Endodermal cell (in vitro differentiated cells): ENCODE data around the gene ZFP64. TPM values are rescaled to one million over a fixed set of nuclear protein-coding genes. Genes with fewer than 3 reads are reported as not detected.

Experiments
- DNase-seq: peaks from one replicate; pipeline ENCODE4 v3.0.0-alpha.2; 2017
- H3K27ac ChIP-seq: 2 replicates; pipeline ENCODE4 v1.5.1; 2013; ENCODE audit warnings: mild to moderate bottlenecking, low read depth, low read length, moderate library complexity
- H3K27me3 ChIP-seq: 2 replicates; pipeline ENCODE4 v1.6.1; 2013; ENCODE audit warnings: mild to moderate bottlenecking, low read length, moderate library complexity; ENCODE audit not compliant: insufficient read depth, control insufficient read depth, poor library complexity, severe bottlenecking
- H3K36me3 ChIP-seq: 2 replicates; pipeline ENCODE4 v1.7.0; 2013; ENCODE audit warnings: mild to moderate bottlenecking, low read length, moderate library complexity; ENCODE audit not compliant: control insufficient read depth, insufficient read depth
- H3K4me1 ChIP-seq: one replicate; pipeline ENCODE4 v1.7.0; 2013; ENCODE audit warnings: low read length; ENCODE audit not compliant: control insufficient read depth, insufficient read depth
- H3K4me3 ChIP-seq: 2 replicates; pipeline ENCODE4 v1.5.1; 2013; ENCODE audit warnings: mild to moderate bottlenecking, low read length, moderate library complexity
- H3K9ac ChIP-seq: 2 replicates; pipeline ENCODE4 v1.6.1; 2013; ENCODE audit warnings: mild to moderate bottlenecking, low read length, moderate library complexity; ENCODE audit not compliant: poor library complexity, severe bottlenecking; ENCODE audit errors: extremely low read depth
- H3K9me3 ChIP-seq: 2 replicates; pipeline ENCODE4 v1.6.1; 2013; ENCODE audit warnings: mild to moderate bottlenecking, low read length, moderate library complexity; ENCODE audit not compliant: control insufficient read depth
- H3K27ac Mint-ChIP-seq: 2 replicates; pipeline ENCODE4 v1.8.0; 2020; ENCODE audit warnings: mixed read lengths
- H3K27me3 Mint-ChIP-seq: 2 replicates; pipeline ENCODE4 v1.8.0; 2021; ENCODE audit warnings: mild to moderate bottlenecking, mixed read lengths; ENCODE audit not compliant: insufficient read depth
- H3K36me3 Mint-ChIP-seq: 2 replicates; pipeline ENCODE4 v1.8.0; 2020; ENCODE audit warnings: low read depth, mixed read lengths
- H3K4me1 Mint-ChIP-seq: 2 replicates; pipeline ENCODE4 v1.8.0; 2020; ENCODE audit warnings: mixed read lengths
- H3K4me3 Mint-ChIP-seq: 2 replicates; pipeline ENCODE4 v1.8.0; 2020; ENCODE audit warnings: mild to moderate bottlenecking, moderate library complexity, mixed read lengths
- H3K9me3 Mint-ChIP-seq: 2 replicates; pipeline ENCODE4 v1.8.0; 2020; ENCODE audit warnings: mild to moderate bottlenecking, mixed read lengths
- WGBS, 2 experiments: methylation state at CpG; one replicate each; pipeline versions ENCODE4 v1.1.5 to v1.1.7; 2013; ENCODE audit warnings: missing lambda C conversion rate in 2 of 2, mixed read lengths in 1 of 2; ENCODE audit not compliant: insufficient coverage in 1 of 2, insufficient read length in 1 of 2; 5-methylcytosine and 5-hydroxymethylcytosine counted together
- total RNA-seq, 2 donors: library from RNA; stranded (reverse); fragmentation: NEBNext Ultra II Directional in 1 of 2; extraction: Animal tissue kit (Norgen Biotek cat#: 25700) in 1 of 2; gene quantifications; 2 replicates in 1 of 2; 3 replicates in 1 of 2; pipeline ENCODE4 v1.2.1, GENCODE V29; 2021
- TF ChIP-seq, protein P1 (sequence below): fragments of 200-600 bp; sonication (generic); conservative IDR thresholded peaks from 2 replicates; pipeline ENCODE4 v1.5.0; 2021; ENCODE audit warnings: antibody characterized with exemption, mild to moderate bottlenecking

ZFP64 gene
- total RNA-seq, 2 donors from 2014 or later = 24.4 to 32.6 TPM

DNA sequence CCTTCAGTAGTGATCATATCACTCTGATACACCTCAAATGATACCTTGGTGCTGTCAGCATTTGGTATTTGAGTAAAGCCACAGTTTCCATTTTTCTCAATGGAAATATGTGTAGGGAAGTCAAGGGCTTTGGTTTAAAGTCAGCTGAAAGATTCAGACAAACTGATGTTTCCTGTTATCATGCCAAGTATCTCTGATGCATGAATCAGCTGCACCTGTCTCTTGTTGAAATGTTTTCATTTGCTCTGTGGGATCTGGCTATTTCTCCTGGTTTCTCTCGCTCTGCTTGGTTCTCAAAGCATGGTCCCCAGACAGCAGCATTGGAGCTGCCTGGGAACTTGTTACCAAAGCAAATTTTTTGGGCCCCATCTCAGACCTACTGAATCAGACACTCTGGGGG, 23.5 kb downstream of the ZFP64 start:
- no peak overlapping the region for H3K27ac ChIP-seq
- TF ChIP-seq, protein P1, sequence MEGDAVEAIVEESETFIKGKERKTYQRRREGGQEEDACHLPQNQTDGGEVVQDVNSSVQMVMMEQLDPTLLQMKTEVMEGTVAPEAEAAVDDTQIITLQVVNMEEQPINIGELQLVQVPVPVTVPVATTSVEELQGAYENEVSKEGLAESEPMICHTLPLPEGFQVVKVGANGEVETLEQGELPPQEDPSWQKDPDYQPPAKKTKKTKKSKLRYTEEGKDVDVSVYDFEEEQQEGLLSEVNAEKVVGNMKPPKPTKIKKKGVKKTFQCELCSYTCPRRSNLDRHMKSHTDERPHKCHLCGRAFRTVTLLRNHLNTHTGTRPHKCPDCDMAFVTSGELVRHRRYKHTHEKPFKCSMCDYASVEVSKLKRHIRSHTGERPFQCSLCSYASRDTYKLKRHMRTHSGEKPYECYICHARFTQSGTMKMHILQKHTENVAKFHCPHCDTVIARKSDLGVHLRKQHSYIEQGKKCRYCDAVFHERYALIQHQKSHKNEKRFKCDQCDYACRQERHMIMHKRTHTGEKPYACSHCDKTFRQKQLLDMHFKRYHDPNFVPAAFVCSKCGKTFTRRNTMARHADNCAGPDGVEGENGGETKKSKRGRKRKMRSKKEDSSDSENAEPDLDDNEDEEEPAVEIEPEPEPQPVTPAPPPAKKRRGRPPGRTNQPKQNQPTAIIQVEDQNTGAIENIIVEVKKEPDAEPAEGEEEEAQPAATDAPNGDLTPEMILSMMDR = no peak
- 93 to 100% methylated on average over 1 of the region's 1 CpG for WGBS, 2 experiments
- H3K36me3 ChIP-seq = peaks cover 59% of the 10 kb centered on the region
- H3K9me3 Mint-ChIP-seq = peaks cover 11% of the 10 kb centered on the region
- H3K9ac ChIP-seq = no peak overlapping the region
- no peaks in the 10 kb centered on the region for H3K4me1 ChIP-seq
- H3K4me3 Mint-ChIP-seq = no peak overlapping the region
- no peak overlapping the region for H3K4me3 ChIP-seq
- H3K9me3 ChIP-seq = peaks cover 13% of the 10 kb centered on the region
- no peak overlapping the region for H3K27ac Mint-ChIP-seq
- no peaks in the 10 kb centered on the region for H3K27me3 ChIP-seq
- no peak for DNase-seq
- no peaks in the 10 kb centered on the region for H3K27me3 Mint-ChIP-seq
- H3K36me3 Mint-ChIP-seq = peaks cover 62% of the 10 kb centered on the region
- no peaks in the 10 kb centered on the region for H3K4me1 Mint-ChIP-seq

DNA sequence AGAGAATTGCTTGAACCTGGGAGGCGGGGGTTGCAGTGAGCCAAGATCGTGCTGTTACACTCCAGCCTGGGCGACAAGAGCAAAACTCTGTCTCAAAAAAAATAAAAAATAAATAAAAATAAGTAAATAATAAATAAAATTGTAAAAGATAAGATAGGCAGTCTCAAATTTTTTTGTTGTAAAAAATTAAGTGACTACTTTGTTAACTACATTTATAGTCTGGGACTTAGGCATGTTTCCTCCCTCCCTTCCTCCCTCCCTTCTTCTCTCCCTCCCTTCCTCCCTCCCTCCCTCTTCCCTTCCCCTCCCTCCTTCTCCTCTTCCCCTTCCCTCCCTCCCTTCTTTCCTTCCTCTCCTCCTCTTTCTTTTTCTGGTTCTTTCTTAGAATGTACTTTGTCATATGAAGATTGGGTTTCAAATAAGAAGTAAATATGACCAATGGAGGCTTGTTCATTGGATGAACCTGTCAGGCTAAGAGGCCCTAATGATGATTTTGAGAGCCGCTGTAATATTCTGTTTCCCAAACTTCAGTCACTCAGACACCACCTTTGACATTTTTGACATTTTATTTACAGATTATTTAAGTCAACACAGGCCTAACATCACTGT, 24.2 kb downstream of the ZFP64 start:
- Histone ChIP-seq H3K27me3 (no peaks in the 10 kb centered on the region), H3K4me1 (no peaks in the 10 kb centered on the region), H3K36me3 (peaks cover 59% of the 10 kb centered on the region), H3K9ac (no peak overlapping the region), H3K27ac (no peak overlapping the region), H3K4me3 (no peak overlapping the region), H3K9me3 (peaks cover 13% of the 10 kb centered on the region)
- peaks cover 11% of the 10 kb centered on the region for H3K9me3 Mint-ChIP-seq
- DNase-seq = no peak
- no peaks in the 10 kb centered on the region for H3K27me3 Mint-ChIP-seq
- H3K4me3 Mint-ChIP-seq = no peak overlapping the region
- no peak overlapping the region for H3K27ac Mint-ChIP-seq
- 92 to 99% methylated on average over 2 to 3 of the region's 4 CpGs for WGBS, 2 experiments
- TF ChIP-seq, protein P1 = no peak
- peaks cover 63% of the 10 kb centered on the region for H3K36me3 Mint-ChIP-seq
- H3K4me1 Mint-ChIP-seq = no peaks in the 10 kb centered on the region

DNA sequence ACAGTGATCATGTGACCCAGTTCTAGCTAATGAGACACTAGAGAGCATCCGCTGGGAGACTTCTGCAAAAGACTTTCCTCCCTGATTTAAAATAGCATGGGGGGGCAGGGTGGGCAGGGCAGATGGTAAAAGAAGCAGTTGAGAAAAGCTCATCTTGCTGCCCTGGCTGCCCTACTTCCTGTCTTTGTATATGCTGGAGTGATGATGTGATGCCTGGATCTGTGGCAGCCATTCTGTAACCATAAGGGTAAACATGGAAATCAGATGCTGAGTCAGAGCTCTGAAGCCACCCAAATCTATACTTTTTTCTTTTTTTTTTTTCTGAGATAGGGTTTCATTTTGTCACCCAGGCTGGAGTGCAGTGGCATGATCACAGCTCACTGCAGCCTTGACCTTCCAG, 25.4 kb downstream of the ZFP64 start:
- Mint-ChIP-seq H3K36me3 (peaks cover 58% of the 10 kb centered on the region), H3K27ac (no peak overlapping the region), H3K27me3 (no peaks in the 10 kb centered on the region), H3K4me3 (no peak overlapping the region), H3K9me3 (peaks cover 11% of the 10 kb centered on the region), H3K4me1 (no peaks in the 10 kb centered on the region)
- Histone ChIP-seq H3K27ac (no peak overlapping the region), H3K4me1 (no peaks in the 10 kb centered on the region), H3K27me3 (no peaks in the 10 kb centered on the region), H3K4me3 (no peak overlapping the region), H3K9ac (no peak overlapping the region), H3K9me3 (peaks cover 13% of the 10 kb centered on the region), H3K36me3 (peaks cover 61% of the 10 kb centered on the region)
- TF ChIP-seq, protein P1 = no peak
- WGBS, 2 experiments = 100% methylated on average over 1 of the region's 1 CpG; no CpG with 5 or more reads in 1 of the 2 experiments
- DNase-seq = no peak
